IMR-90 (cell line): Measurements from ENCODE around the gene PRPS2. TPM values are rescaled to one million over a fixed set of nuclear protein-coding genes. Genes with fewer than 3 reads are reported as not detected.
A peak's percentile ranks its signal among the peaks of the same experiment; 100 is the strongest.

ENCODE experiments used
- ATAC-seq: fragments of 200-7000 bp; cut with Tn5 transposase; 2 replicates; pipeline ENCODE4 v1.9.1; 2020; ENCODE audit warnings: low read depth, mild to moderate bottlenecking, moderate library complexity
- BruUV-seq: library from RNA; stranded (reverse); fragments of 400-500 nt; replicated peaks from 2 replicates; lab custom pipeline; 2021; lab: Mats Ljungman, UMichigan
- CTCF ChIA-PET: fragments of 300-600 bp; formaldehyde crosslinking; extraction: SDS; loops from one replicate; lab custom pipeline; 2021; ENCODE audit warnings: antibody characterized with exemption; lab: Yijun Ruan, JAX
- POLR2A ChIA-PET: fragments of 300-600 bp; sonication (Branson Sonifier 250); formaldehyde crosslinking; loops from one replicate; lab custom pipeline; 2022; ENCODE audit warnings: antibody characterized with exemption; ENCODE audit not compliant: unreplicated experiment; lab: Charles Lee
- DNase-seq: peaks from one replicate; pipeline ENCODE4 v3.0.0; 2013
- H2AFZ ChIP-seq: replicated peaks from 2 replicates; pipeline ENCODE3; 2013; ENCODE audit warnings: low read length, mild to moderate bottlenecking; ENCODE audit not compliant: poor library complexity
- H2AK5ac ChIP-seq: 2 replicates; pipeline ENCODE4 v1.6.1; 2013; ENCODE audit warnings: low read depth, low read length, inconsistent platforms
- H2AK9ac ChIP-seq: replicated peaks from 2 replicates; pipeline ENCODE3; 2013; ENCODE audit warnings: mild to moderate bottlenecking, low read depth, low read length, moderate library complexity; ENCODE audit not compliant: poor library complexity
- H2BK120ac ChIP-seq: 2 replicates; pipeline ENCODE4 v1.6.1; 2013; ENCODE audit warnings: low read depth, low read length, inconsistent platforms
- H2BK15ac ChIP-seq: 3 replicates; pipeline ENCODE4 v1.6.1; 2013; ENCODE audit warnings: low read depth, low read length, inconsistent platforms
- H2BK20ac ChIP-seq: 2 replicates; pipeline ENCODE4 v1.6.1; 2013; ENCODE audit warnings: low read depth, mild to moderate bottlenecking, inconsistent platforms, low read length, moderate library complexity
- H2BK5ac ChIP-seq: 2 replicates; pipeline ENCODE4 v1.6.1; 2013; ENCODE audit warnings: mild to moderate bottlenecking, low read depth, low read length, inconsistent platforms; ENCODE audit not compliant: poor library complexity, severe bottlenecking
- H3K14ac ChIP-seq: replicated peaks from 2 replicates; pipeline ENCODE4 v1.6.1; 2013; ENCODE audit warnings: low read depth, low read length, inconsistent platforms
- H3K18ac ChIP-seq: 2 replicates; pipeline ENCODE4 v1.6.1; 2013; ENCODE audit warnings: low read depth, low read length, control low read depth
- H3K23ac ChIP-seq: 2 replicates; pipeline ENCODE4 v1.6.1; 2013; ENCODE audit warnings: low read depth, low read length, inconsistent platforms
- H3K27ac ChIP-seq: 2 replicates; pipeline ENCODE4 v1.5.1; 2013; ENCODE audit warnings: mild to moderate bottlenecking, control low read depth, low read length; ENCODE audit not compliant: insufficient read depth
- H3K27me3 ChIP-seq: 2 replicates; pipeline ENCODE4 v1.6.1; 2013; ENCODE audit warnings: low read length; ENCODE audit not compliant: control insufficient read depth, insufficient read depth
- H3K36me3 ChIP-seq: 2 replicates; pipeline ENCODE4 v1.6.1; 2013; ENCODE audit warnings: low read length, mixed read lengths; ENCODE audit not compliant: control insufficient read depth, insufficient read depth
- H3K4ac ChIP-seq: 2 replicates; pipeline ENCODE4 v1.6.1; 2013; ENCODE audit warnings: low read depth, low read length, inconsistent platforms
- H3K4me1 ChIP-seq: 2 replicates; pipeline ENCODE4 v1.6.1; 2013; ENCODE audit warnings: low read length, mixed read lengths; ENCODE audit not compliant: control insufficient read depth, insufficient read depth
- H3K4me2 ChIP-seq: 2 replicates; pipeline ENCODE4 v1.6.1; 2013; ENCODE audit warnings: low read depth, mild to moderate bottlenecking, control low read depth, low read length, moderate library complexity
- H3K4me3 ChIP-seq: 2 replicates; pipeline ENCODE4 v1.5.1; 2013; ENCODE audit warnings: low read depth, mild to moderate bottlenecking, control low read depth, low read length, moderate library complexity; ENCODE audit not compliant: insufficient read depth
- H3K56ac ChIP-seq: 2 replicates; pipeline ENCODE4 v1.6.1; 2013; ENCODE audit warnings: low read length, inconsistent platforms; ENCODE audit not compliant: insufficient read depth; ENCODE audit errors: extremely low read depth
- H3K79me1 ChIP-seq, 2 experiments: 2 replicates each; pipeline ENCODE4 v1.6.1; 2013; ENCODE audit warnings: low read length in 2 of 2, inconsistent platforms in 1 of 2, low read depth in 1 of 2
- H3K9ac ChIP-seq: 2 replicates; pipeline ENCODE4 v1.6.1; 2013; ENCODE audit warnings: low read depth, low read length, control low read depth
- H3K9me1 ChIP-seq: 2 replicates; pipeline ENCODE4 v1.6.1; 2013; ENCODE audit warnings: low read length, inconsistent platforms; ENCODE audit not compliant: insufficient read depth
- H3K9me3 ChIP-seq: 2 replicates; pipeline ENCODE4 v1.6.1; 2013; ENCODE audit warnings: low read length; ENCODE audit not compliant: control insufficient read depth, insufficient read depth
- H4K20me1 ChIP-seq: 2 replicates; pipeline ENCODE4 v1.6.1; 2013; ENCODE audit warnings: low read length, inconsistent platforms; ENCODE audit not compliant: insufficient read depth
- H4K5ac ChIP-seq: 2 replicates; pipeline ENCODE4 v1.6.1; 2013; ENCODE audit warnings: mild to moderate bottlenecking, low read depth, low read length, control low read depth
- H4K8ac ChIP-seq, 2 experiments: 2 replicates each; pipeline ENCODE4 v1.6.1; 2013; ENCODE audit warnings: low read depth in 2 of 2, low read length in 2 of 2, control low read depth in 1 of 2, inconsistent platforms in 1 of 2
- H4K91ac ChIP-seq: 2 replicates; pipeline ENCODE4 v1.6.1; 2013; ENCODE audit warnings: low read depth, low read length, inconsistent platforms; ENCODE audit not compliant: insufficient read depth
- MAFK ChIP-seq: IDR thresholded peaks from 2 replicates; pipeline ENCODE4 v1.6.1; 2012; ENCODE audit warnings: low read depth, low read length, improper control_type of control experiment
- WGBS, 2 experiments: methylation state at CpG; one replicate each; pipeline versions ENCODE4 v1.1.5 to v1.1.7; 2013; ENCODE audit warnings: missing lambda C conversion rate in 2 of 2; ENCODE audit not compliant: insufficient read length in 1 of 2; ENCODE audit errors: extremely low coverage in 2 of 2; 5-methylcytosine and 5-hydroxymethylcytosine counted together
- dilution Hi-C: fragments of 300-500 bp; cut with HindIII; formaldehyde crosslinking; loops from one replicate; pipeline ENCODE4 v1.14.3; 2018; ENCODE audit warnings: low sequenced_read_pairs; ENCODE audit not compliant: unreplicated experiment
- in situ Hi-C: fragments of 300-500 bp; cut with MboI; formaldehyde crosslinking; loops from 3 replicates; pipeline ENCODE4 v1.14.3; 2019; ENCODE audit warnings: low sequenced_read_pairs, inconsistent platforms, mixed read lengths
- intact Hi-C: fragments of 100-400 bp; cut with micrococcal nuclease; formaldehyde crosslinking; loops from 2 replicates; pipeline ENCODE4 v1.10.0; 2022
- polyA plus RNA-seq, 3 experiments: library from polyadenylated mRNA; depleted of rRNA; stranded (reverse); fragments of >200 nt; gene quantifications; 2 replicates each; pipeline ENCODE4 v1.2.3, GENCODE V29; 2012; ENCODE audit warnings: low replicate concordance in 1 of 3
- total RNA-seq: library from RNA; depleted of rRNA; stranded (reverse); fragments of >200 nt; gene quantifications from 2 replicates; pipeline ENCODE4 v1.2.3, GENCODE V29; 2012

PRPS2 gene
- total and polyA plus RNA-seq, 2 of the 4 experiments (the other 2 are of a cell fraction), result 20.4 to 48.0 TPM

GRCh38 chrX:12790885-12791256, 341 bp upstream of the PRPS2 start:
- H3K4ac ChIP-seq, result no peak overlapping the region
- no TSS peak for BruUV-seq
- H4K20me1 ChIP-seq, result no peaks in the 10 kb centered on the region
- H3K4me2 ChIP-seq, result peak overlapping the region; percentile 96
- H3K27ac ChIP-seq, result no peak overlapping the region; the same call in 1 of the 2 replicates
- intact Hi-C loops (no loop called here), in situ Hi-C loops (no loop called here), dilution Hi-C loops (no loop called here)
- no peak overlapping the region for H2BK15ac ChIP-seq
- no peak overlapping the region for H2AK9ac ChIP-seq
- H3K27me3 ChIP-seq, result peaks cover 3% of the 10 kb centered on the region; the same call in 1 of the 2 replicates
- no peaks in the 10 kb centered on the region for H3K36me3 ChIP-seq
- H3K9ac ChIP-seq, result no peak overlapping the region
- H3K14ac ChIP-seq, result no peak overlapping the region
- H4K5ac ChIP-seq, result no peak overlapping the region
- H3K9me1 ChIP-seq, result no peaks in the 10 kb centered on the region
- 36% methylated on average over 9 of the region's 21 CpGs; no CpG with 5 or more reads in 1 of the 2 experiments for WGBS, 2 experiments
- no peaks in the 10 kb centered on the region for H3K4me1 ChIP-seq
- no peak overlapping the region for H3K23ac ChIP-seq
- H2BK20ac ChIP-seq, result no peak overlapping the region
- H2AFZ ChIP-seq, result peak overlapping the region; percentile 97
- H2BK5ac ChIP-seq, result no peak overlapping the region
- no peak overlapping the region for H2AK5ac ChIP-seq
- peak overlapping the region; percentile 100 for H3K4me3 ChIP-seq
- ChIA-PET CTCF (no interaction called here), POLR2A (no interaction called here)
- no peak for TF ChIP-seq MAFK
- no peak overlapping the region for H4K8ac ChIP-seq
- DNase-seq (no peak), ATAC-seq (peak; percentile 43)
- peaks cover 5 to 10% of the 10 kb centered on the region in 2 experiments; a peak in 1 of 4 replicates for H3K79me1 ChIP-seq
- no peak overlapping the region for H3K56ac ChIP-seq
- peaks cover 5% of the 10 kb centered on the region for H3K9me3 ChIP-seq
- no peak overlapping the region for H4K91ac ChIP-seq
- H3K18ac ChIP-seq, result 0 out of 2 replicates have a peak overlapping the region, but pooled peaks have one; percentile 35
- H2BK120ac ChIP-seq, result no peak overlapping the region
